ENCODE measurements around the gene POLR2J3.
"Not testable (repeated sequence)": the region's sequence is repeated elsewhere in the genome, so short reads cannot be mapped to it uniquely, and the experiment has no call there.

GRCh38 chr7:102524803-102525202 lies 47.6 kb downstream of the POLR2J3 start:
- TF ChIP-seq, protein P1, sequence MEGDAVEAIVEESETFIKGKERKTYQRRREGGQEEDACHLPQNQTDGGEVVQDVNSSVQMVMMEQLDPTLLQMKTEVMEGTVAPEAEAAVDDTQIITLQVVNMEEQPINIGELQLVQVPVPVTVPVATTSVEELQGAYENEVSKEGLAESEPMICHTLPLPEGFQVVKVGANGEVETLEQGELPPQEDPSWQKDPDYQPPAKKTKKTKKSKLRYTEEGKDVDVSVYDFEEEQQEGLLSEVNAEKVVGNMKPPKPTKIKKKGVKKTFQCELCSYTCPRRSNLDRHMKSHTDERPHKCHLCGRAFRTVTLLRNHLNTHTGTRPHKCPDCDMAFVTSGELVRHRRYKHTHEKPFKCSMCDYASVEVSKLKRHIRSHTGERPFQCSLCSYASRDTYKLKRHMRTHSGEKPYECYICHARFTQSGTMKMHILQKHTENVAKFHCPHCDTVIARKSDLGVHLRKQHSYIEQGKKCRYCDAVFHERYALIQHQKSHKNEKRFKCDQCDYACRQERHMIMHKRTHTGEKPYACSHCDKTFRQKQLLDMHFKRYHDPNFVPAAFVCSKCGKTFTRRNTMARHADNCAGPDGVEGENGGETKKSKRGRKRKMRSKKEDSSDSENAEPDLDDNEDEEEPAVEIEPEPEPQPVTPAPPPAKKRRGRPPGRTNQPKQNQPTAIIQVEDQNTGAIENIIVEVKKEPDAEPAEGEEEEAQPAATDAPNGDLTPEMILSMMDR (IDR thresholded peaks at IDR 0.05), result not testable (repeated sequence)
- TF ChIP-seq POLR2A (IDR thresholded peaks at IDR 0.05), result not testable (repeated sequence)

All from adrenal gland (tissue), 5 donors.